HG02970 (cell line): ENCODE data around the gene SOX11.

Experiments used
- ATAC-seq: cut with Tn5 transposase; IDR thresholded peaks from one replicate; pipeline ENCODE4 v1.9.1; 2021; ENCODE audit warnings: mild to moderate bottlenecking, moderate library complexity, moderate number of reproducible peaks; ENCODE audit not compliant: unreplicated experiment, low FRiP score

The SOX11 gene

GRCh38 chr2:5691221-5691984, 781 bp upstream of the SOX11 start:
- ATAC-seq: no peak

GRCh38 chr2:5692561-5693286, 540 bp downstream of the SOX11 start:
- no peak for ATAC-seq

GRCh38 chr2:5693287-5694201, 1.4 kb downstream of the SOX11 start:
- no peak for ATAC-seq

GRCh38 chr2:5694306-5694705, 2.1 kb downstream of the SOX11 start:
- ATAC-seq: no peak

GRCh38 chr2:5695654-5696403, 3.6 kb downstream of the SOX11 start:
- ATAC-seq: no peak

- no peak for ATAC-seq
These were observed 4.3 kb downstream of the SOX11 start for GRCh38 chr2:5696404-5696944.

GRCh38 chr2:5696945-5697521, 4.8 kb downstream of the SOX11 start:
- ATAC-seq: no peak

GRCh38 chr2:5697562-5697961, 5.4 kb downstream of the SOX11 start:
- ATAC-seq: no peak

GRCh38 chr2:5698134-5698533, 6.0 kb downstream of the SOX11 start:
- ATAC-seq: no peak

- ATAC-seq: no peak
These were observed 7.8 kb downstream of the SOX11 start for GRCh38 chr2:5699963-5700362.

- ATAC-seq: no peak
These were observed 8.4 kb downstream of the SOX11 start for GRCh38 chr2:5700551-5700950.

- ATAC-seq: no peak
These were observed 9.1 kb downstream of the SOX11 start for GRCh38 chr2:5701266-5701665.

- ATAC-seq: no peak
These were observed 11.0 kb downstream of the SOX11 start for GRCh38 chr2:5703166-5703565.

- ATAC-seq: no peak
These were observed 13.3 kb downstream of the SOX11 start for GRCh38 chr2:5705490-5705889.

- ATAC-seq: no peak
These were observed 14.7 kb downstream of the SOX11 start for GRCh38 chr2:5706717-5707455.

GRCh38 chr2:5710615-5711014, 18.4 kb downstream of the SOX11 start:
- ATAC-seq: no peak

- ATAC-seq: no peak
These were observed 20.9 kb downstream of the SOX11 start for GRCh38 chr2:5713101-5713500.

- ATAC-seq: no peak
These were observed 27.6 kb downstream of the SOX11 start for GRCh38 chr2:5719629-5720334.
